Measurements from ENCODE around the gene COL28A1.
"Not testable (repeated sequence)": the region's sequence is repeated elsewhere in the genome, so short reads cannot be mapped to it uniquely, and the experiment has no call there.

Gene COL28A1

DNA sequence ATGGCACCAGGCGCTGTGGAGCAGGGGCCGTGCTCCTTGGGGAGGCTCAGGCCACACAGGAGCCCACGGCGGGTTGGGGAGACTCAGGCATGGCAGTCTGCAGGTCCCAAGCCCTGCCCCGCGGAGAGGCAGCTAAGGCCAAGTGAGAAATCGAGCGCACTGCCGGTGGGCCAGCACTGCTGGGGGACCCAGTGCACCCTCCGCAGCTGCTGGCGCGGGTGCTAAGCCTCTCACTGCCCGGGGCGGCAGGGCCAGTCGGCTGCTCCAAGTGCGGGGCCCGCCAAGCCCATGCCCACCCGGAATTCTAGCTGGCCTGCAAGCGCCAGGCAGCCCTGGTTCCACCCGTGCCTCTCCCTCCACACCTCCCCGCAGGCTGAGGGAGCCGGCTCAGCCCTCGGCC is 57.1 kb downstream of the COL28A1 start:
- Histone ChIP-seq H3K36me3 (ENCODE audit: control insufficient read depth, low read length) (no peaks in the 10 kb centered on the region), H3K79me2 (ENCODE audit: control insufficient read depth, low read length) (no peaks in the 10 kb centered on the region), H4K20me1 (ENCODE audit: control insufficient read depth, insufficient read depth, low read depth, low read length) (no peaks in the 10 kb centered on the region), H3K9me2 (replicated peaks; ENCODE audit: control insufficient read depth, low read length) (no peaks in the 10 kb centered on the region), H3K27me3 (ENCODE audit: control insufficient read depth, low read length) (no peaks in the 10 kb centered on the region), H3K27ac (ENCODE audit: low read depth, low read length) (no peak overlapping the region), H3F3A (ENCODE audit: control insufficient read depth, insufficient read depth) (no peaks in the 10 kb centered on the region), H3K4me3 (ENCODE audit: low read length) (no peak overlapping the region), H3K4me1 (ENCODE audit: control insufficient read depth, low read length) (no peaks in the 10 kb centered on the region), H3K9me3 (ENCODE audit: control insufficient read depth, insufficient read depth, low read length) (peaks cover 3% of the 10 kb centered on the region; the same call in 1 of the 2 replicates), H3K4me2 (ENCODE audit: low read length) (no peak overlapping the region)
- TF ChIP-seq CTCF (IDR thresholded peaks at IDR 0.05; ENCODE audit: low read depth, low read length, poor library complexity, severe bottlenecking) (no peak), EZH2phosphoT487 (IDR thresholded peaks at IDR 0.05; ENCODE audit: borderline replicate concordance, low read length) (no peak)

DNA sequence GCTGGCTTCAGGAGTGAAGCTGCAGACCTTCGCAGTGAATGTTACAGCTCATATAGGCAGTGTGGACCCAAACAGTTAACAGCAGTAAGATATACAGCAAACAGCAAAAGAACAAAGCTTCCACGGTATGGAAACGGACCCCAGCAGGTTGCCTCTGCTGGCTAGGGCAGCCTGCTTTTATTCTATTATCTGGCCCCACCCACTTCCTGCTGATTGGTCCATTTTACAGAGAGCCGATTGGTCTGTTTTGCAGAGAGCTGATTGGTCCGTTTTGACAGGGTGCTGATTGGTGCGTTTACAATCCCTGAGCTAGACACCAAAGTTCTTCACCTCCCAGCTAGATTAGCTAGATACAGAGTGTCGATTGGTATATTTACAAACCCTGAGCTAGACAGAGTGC is 58.0 kb downstream of the COL28A1 start:
- H3K9me2 ChIP-seq (replicated peaks; ENCODE audit: control insufficient read depth, low read length); H3K4me2 ChIP-seq (ENCODE audit: low read length); H3K27ac ChIP-seq (ENCODE audit: low read depth, low read length); H3K36me3 ChIP-seq (ENCODE audit: control insufficient read depth, low read length); H3F3A ChIP-seq (ENCODE audit: control insufficient read depth, insufficient read depth); H3K27me3 ChIP-seq (ENCODE audit: control insufficient read depth, low read length); H3K9me3 ChIP-seq (ENCODE audit: control insufficient read depth, insufficient read depth, low read length); H3K79me2 ChIP-seq (ENCODE audit: control insufficient read depth, low read length); H4K20me1 ChIP-seq (ENCODE audit: control insufficient read depth, insufficient read depth, low read depth, low read length); H3K4me3 ChIP-seq (ENCODE audit: low read length); H3K4me1 ChIP-seq (ENCODE audit: control insufficient read depth, low read length): not testable (repeated sequence)

GRCh38 chr7:7476381-7476780 is 59.3 kb downstream of the COL28A1 start:
- no peak overlapping the region for H3K27ac ChIP-seq (ENCODE audit: low read depth, low read length)
- no peaks in the 10 kb centered on the region for H3K36me3 ChIP-seq (ENCODE audit: control insufficient read depth, low read length)
- H4K20me1 ChIP-seq (ENCODE audit: control insufficient read depth, insufficient read depth, low read depth, low read length), result no peaks in the 10 kb centered on the region
- no peaks in the 10 kb centered on the region for H3K27me3 ChIP-seq (ENCODE audit: control insufficient read depth, low read length)
- H3K9me3 ChIP-seq (ENCODE audit: control insufficient read depth, insufficient read depth, low read length), result peaks cover 3% of the 10 kb centered on the region; the same call in 1 of the 2 replicates
- no peaks in the 10 kb centered on the region for H3K9me2 ChIP-seq (replicated peaks; ENCODE audit: control insufficient read depth, low read length)
- TF ChIP-seq EZH2phosphoT487 (IDR thresholded peaks at IDR 0.05; ENCODE audit: borderline replicate concordance, low read length) (no peak), CTCF (IDR thresholded peaks at IDR 0.05; ENCODE audit: low read depth, low read length, poor library complexity, severe bottlenecking) (no peak)
- no peaks in the 10 kb centered on the region for H3K4me1 ChIP-seq (ENCODE audit: control insufficient read depth, low read length)
- no peak overlapping the region for H3K4me3 ChIP-seq (ENCODE audit: low read length)
- no peaks in the 10 kb centered on the region for H3K79me2 ChIP-seq (ENCODE audit: control insufficient read depth, low read length)
- no peak overlapping the region for H3K4me2 ChIP-seq (ENCODE audit: low read length)
- H3F3A ChIP-seq (ENCODE audit: control insufficient read depth, insufficient read depth), result no peaks in the 10 kb centered on the region

GRCh38 chr7:7475601-7476000 is 60.1 kb downstream of the COL28A1 start:
- H3K79me2 ChIP-seq (ENCODE audit: control insufficient read depth, low read length), result no peaks in the 10 kb centered on the region
- no peak overlapping the region for H3K27ac ChIP-seq (ENCODE audit: low read depth, low read length)
- TF ChIP-seq CTCF (IDR thresholded peaks at IDR 0.05; ENCODE audit: low read depth, low read length, poor library complexity, severe bottlenecking), result no peak
- no peak for TF ChIP-seq EZH2phosphoT487 (IDR thresholded peaks at IDR 0.05; ENCODE audit: borderline replicate concordance, low read length)
- no peaks in the 10 kb centered on the region for H3K27me3 ChIP-seq (ENCODE audit: control insufficient read depth, low read length)
- no peaks in the 10 kb centered on the region for H3F3A ChIP-seq (ENCODE audit: control insufficient read depth, insufficient read depth)
- H3K4me3 ChIP-seq (ENCODE audit: low read length), result no peak overlapping the region
- no peaks in the 10 kb centered on the region for H4K20me1 ChIP-seq (ENCODE audit: control insufficient read depth, insufficient read depth, low read depth, low read length)
- no peak overlapping the region for H3K4me2 ChIP-seq (ENCODE audit: low read length)
- H3K36me3 ChIP-seq (ENCODE audit: control insufficient read depth, low read length), result no peaks in the 10 kb centered on the region
- peaks cover 3% of the 10 kb centered on the region; the same call in 1 of the 2 replicates for H3K9me3 ChIP-seq (ENCODE audit: control insufficient read depth, insufficient read depth, low read length)
- no peaks in the 10 kb centered on the region for H3K9me2 ChIP-seq (replicated peaks; ENCODE audit: control insufficient read depth, low read length)
- H3K4me1 ChIP-seq (ENCODE audit: control insufficient read depth, low read length), result no peaks in the 10 kb centered on the region

Measured in DOHH2 (cell line).